ENCODE results near the gene UPB1. TPM values are rescaled to one million over a fixed set of nuclear protein-coding genes. Genes with fewer than 3 reads are reported as not detected.
"Not testable (repeated sequence)": the region's sequence is repeated elsewhere in the genome, so short reads cannot be mapped to it uniquely, and the experiment has no call there.

UPB1 gene
- total RNA-seq, 1 donor from 2014 or later: 1.1 TPM

GRCh38 chr22:24550028-24550901 lies 55.1 kb downstream of the UPB1 start:
- intact Hi-C loops (cut with micrococcal nuclease): no loop called here
- peaks cover 38% of the 10 kb centered on the region for H3K36me3 ChIP-seq
- no peaks in the 10 kb centered on the region for H3K27me3 ChIP-seq (ENCODE audit: low read depth)
- peak overlapping the region; percentile 75 for H3K27ac ChIP-seq (replicated peaks)
- no peak for TF ChIP-seq CTCF (IDR thresholded peaks at IDR 0.05; ENCODE audit: borderline replicate concordance)
- H3K4me1 ChIP-seq: peaks cover 81% of the 10 kb centered on the region
- DNase-seq: peak; percentile 25
- H3K9me3 ChIP-seq (replicated peaks): no peaks in the 10 kb centered on the region
- H3K4me3 ChIP-seq: no peak overlapping the region

DNA sequence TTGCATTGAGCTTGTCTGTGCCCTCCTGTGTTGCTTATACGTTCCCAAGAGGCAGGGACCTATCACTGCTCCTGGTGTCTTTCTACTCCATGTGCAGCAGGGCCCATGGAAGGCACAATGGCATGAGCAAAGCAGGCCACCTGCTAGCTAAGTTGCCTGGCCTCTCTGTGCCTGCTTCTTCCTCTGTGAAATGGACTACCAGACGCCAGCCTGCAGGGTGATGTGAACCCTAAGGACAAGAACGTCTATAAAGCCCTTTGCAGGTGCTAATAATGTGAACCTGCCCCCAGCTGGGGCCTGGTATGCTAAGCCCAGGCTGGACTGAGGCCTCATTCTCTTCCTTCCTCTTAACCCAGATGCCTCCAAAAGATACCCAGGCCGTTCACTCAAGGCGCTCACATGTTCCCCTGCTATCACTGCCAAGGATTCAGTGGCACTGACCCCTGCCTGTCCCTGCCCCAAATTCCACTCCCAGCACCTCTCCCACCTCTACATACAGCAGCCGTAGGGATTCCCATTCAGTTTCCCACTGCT lies 55.8 kb downstream of the UPB1 start:
- peaks cover 78% of the 10 kb centered on the region for H3K4me1 ChIP-seq
- no peak for DNase-seq
- no peaks in the 10 kb centered on the region for H3K9me3 ChIP-seq (replicated peaks)
- H3K27me3 ChIP-seq (ENCODE audit: low read depth): no peaks in the 10 kb centered on the region
- peak overlapping the region; percentile 75 for H3K27ac ChIP-seq (replicated peaks)
- intact Hi-C loops (cut with micrococcal nuclease): no loop called here
- TF ChIP-seq CTCF (IDR thresholded peaks at IDR 0.05; ENCODE audit: borderline replicate concordance): no peak
- no peak overlapping the region for H3K4me3 ChIP-seq
- H3K36me3 ChIP-seq: peaks cover 38% of the 10 kb centered on the region

DNA sequence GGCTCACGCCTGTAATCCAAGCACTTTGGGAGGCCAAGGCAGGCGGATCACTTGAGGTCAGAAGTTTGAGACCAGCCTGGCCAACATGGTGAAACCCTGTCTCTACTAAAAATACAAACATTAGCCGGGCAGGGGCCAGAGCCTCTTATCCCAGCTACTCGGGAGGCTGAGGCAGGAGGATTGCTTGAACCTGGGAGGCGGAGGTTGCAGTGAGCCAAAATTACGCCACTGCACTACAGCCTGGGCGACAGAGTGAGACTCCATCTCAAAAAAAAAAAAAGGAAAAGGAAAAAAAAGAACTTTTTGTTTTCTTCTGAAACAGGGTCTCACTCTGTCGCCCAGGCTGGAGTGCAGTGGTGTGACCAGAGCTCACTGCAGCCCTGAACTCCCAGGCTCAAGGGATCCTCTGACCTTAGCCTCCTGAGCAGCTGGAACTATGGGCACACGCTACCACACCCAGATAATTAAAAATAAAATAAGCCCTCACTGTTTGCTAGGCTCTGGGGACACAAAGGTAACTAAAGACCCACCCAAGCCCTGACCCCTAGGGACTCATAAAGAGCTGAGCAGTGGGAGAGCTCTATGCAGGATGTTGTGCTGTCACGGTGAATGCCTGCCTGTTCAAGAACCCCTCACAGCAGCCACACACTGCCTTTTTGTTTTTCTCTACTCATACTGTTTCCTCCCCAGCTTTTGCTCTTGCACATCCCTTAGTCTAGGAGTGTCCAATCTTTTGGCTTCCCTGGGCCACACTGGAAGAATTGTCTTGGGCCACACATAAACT lies 57.6 kb downstream of the UPB1 start:
- Histone ChIP-seq H3K36me3 (peaks cover 26% of the 10 kb centered on the region), H3K4me3 (peak overlapping the region; percentile 97), H3K4me1 (peaks cover 93% of the 10 kb centered on the region), H3K27ac (replicated peaks) (peak overlapping the region; percentile 94)
- DNase-seq; H3K27me3 ChIP-seq (ENCODE audit: low read depth); H3K9me3 ChIP-seq (replicated peaks); intact Hi-C loops (cut with micrococcal nuclease): not testable (repeated sequence)

GRCh38 chr22:24553597-24554312 lies 58.6 kb downstream of the UPB1 start:
- Histone ChIP-seq H3K27ac (replicated peaks) (peak overlapping the region; percentile 94), H3K27me3 (ENCODE audit: low read depth) (no peaks in the 10 kb centered on the region), H3K9me3 (replicated peaks) (no peaks in the 10 kb centered on the region), H3K4me3 (peak overlapping the region; percentile 97), H3K4me1 (peaks cover 89% of the 10 kb centered on the region), H3K36me3 (peaks cover 26% of the 10 kb centered on the region)
- no peak for TF ChIP-seq CTCF (IDR thresholded peaks at IDR 0.05; ENCODE audit: borderline replicate concordance)
- DNase-seq: peak; percentile 56
- intact Hi-C loops (cut with micrococcal nuclease): no loop called here

DNA sequence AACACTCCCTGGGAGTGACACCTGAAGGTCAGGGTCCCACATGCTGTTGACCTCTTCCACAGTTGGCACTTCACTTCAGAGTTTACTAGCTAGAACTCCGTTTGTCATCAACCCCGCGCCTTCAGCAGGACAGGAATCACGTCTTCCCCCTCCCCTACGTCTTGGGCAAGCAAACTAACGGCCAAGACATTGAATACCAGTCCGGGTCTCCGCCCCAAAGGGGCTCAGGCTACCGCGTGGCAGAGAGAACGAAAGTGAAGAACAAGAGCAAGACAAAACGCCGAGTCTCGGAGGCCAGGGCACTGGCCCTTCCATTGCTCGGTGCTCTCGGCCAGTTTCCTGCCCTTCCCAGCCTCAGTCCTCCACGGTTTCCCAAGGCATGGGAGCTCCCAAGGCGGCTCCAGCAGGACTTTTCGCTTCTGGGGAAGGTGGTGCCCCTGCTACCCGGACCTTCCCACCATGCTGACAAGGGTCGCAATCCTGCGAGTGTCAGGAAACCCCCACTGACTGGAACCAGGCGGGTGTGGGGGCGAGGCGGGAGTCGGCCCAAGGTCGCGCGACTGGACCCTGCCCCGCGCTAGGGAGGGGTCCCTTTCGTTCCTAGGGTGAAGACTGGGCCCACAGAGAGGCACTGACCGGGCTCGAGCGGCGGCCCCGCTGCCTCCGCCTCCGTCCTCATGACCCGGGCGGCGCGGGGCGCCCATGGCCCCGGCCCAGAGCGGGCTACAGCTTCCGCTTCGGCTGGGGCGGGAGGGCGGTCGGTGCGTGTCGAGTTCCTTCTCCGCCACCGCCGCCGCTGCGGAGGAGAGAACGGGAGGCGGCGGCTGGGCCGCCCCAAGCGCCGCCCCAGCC lies 59.4 kb downstream of the UPB1 start, which contains the start of gene GUCD1:
Gene GUCD1 (minus strand): TSS at position 826 of the 852 bp plus-strand sequence. CDS start 147 bp downstream, at position 679.
- Histone ChIP-seq H3K36me3 (peaks cover 29% of the 10 kb centered on the region), H3K27me3 (ENCODE audit: low read depth) (no peaks in the 10 kb centered on the region), H3K27ac (replicated peaks) (peak within 1 kb of the TSS; percentile 94), H3K9me3 (replicated peaks) (no peaks in the 10 kb centered on the region), H3K4me1 (peaks cover 89% of the 10 kb centered on the region), H3K4me3 (peak within 1 kb of the TSS; percentile 97)
- intact Hi-C loops (cut with micrococcal nuclease): no loop called here
- TF ChIP-seq CTCF (IDR thresholded peaks at IDR 0.05; ENCODE audit: borderline replicate concordance): no peak
- peak; percentile 22 for DNase-seq
